GM13976 (cell line): ENCODE results near the gene GTF2F2.

ENCODE experiments used
- DNase-seq: peaks from one replicate; pipeline ENCODE4 v3.0.0; 2012; ENCODE audit warnings: low spot score
- in situ Hi-C: fragments of 300-500 bp; cut with MboI; formaldehyde crosslinking; loops from one replicate; pipeline ENCODE4 v1.12.0; 2022; ENCODE audit warnings: low sequenced_read_pairs, mixed read lengths, inconsistent platforms; ENCODE audit not compliant: unreplicated experiment
- TF ChIP-seq, protein P1 (sequence below): IDR thresholded peaks from 2 replicates; pipeline ENCODE4 v1.5.1; 2012; ENCODE audit warnings: borderline replicate concordance, mild to moderate bottlenecking; ENCODE audit not compliant: insufficient read depth; ENCODE audit errors: extremely low read depth, missing control alignments, control extremely low read depth

Gene GTF2F2

DNA sequence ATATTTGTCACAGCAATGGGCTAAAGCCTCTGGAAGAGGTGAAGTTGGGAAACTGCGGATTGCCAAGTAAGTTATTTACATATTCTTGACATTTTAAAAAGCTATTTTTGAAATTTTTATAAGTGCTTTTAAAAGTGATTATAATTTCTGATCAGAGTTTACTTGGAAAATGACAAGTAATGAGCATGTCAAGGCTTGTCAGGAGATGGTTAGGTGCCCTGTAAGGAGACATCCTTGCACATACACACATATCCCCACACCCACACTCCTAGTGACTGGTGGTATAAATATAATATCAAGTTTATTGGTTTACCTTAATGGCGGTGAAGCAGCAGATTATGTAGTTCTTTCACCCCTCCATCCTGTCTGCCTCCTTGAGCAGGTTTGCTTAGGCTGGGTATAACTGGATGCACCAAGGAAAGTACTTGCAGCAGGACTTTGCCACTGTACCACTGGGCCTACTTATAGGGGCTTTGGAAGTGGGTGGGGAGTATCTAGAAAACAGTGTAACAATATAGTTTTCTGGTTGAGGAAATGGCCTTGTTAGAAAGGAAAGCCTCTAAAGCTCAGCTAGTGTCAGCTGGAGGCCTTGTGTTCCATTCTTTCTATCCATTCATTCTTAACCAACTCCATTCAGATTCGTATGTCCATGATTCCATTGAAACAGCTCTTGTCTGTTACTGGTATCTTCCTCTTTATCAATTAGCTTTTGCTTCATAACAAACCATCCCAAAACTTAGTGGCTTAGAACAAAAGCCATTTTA is 16.6 kb downstream of the GTF2F2 start:
- in situ Hi-C loops = no loop called here
- no peak for DNase-seq
- TF ChIP-seq, protein P1, sequence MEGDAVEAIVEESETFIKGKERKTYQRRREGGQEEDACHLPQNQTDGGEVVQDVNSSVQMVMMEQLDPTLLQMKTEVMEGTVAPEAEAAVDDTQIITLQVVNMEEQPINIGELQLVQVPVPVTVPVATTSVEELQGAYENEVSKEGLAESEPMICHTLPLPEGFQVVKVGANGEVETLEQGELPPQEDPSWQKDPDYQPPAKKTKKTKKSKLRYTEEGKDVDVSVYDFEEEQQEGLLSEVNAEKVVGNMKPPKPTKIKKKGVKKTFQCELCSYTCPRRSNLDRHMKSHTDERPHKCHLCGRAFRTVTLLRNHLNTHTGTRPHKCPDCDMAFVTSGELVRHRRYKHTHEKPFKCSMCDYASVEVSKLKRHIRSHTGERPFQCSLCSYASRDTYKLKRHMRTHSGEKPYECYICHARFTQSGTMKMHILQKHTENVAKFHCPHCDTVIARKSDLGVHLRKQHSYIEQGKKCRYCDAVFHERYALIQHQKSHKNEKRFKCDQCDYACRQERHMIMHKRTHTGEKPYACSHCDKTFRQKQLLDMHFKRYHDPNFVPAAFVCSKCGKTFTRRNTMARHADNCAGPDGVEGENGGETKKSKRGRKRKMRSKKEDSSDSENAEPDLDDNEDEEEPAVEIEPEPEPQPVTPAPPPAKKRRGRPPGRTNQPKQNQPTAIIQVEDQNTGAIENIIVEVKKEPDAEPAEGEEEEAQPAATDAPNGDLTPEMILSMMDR = no peak

DNA sequence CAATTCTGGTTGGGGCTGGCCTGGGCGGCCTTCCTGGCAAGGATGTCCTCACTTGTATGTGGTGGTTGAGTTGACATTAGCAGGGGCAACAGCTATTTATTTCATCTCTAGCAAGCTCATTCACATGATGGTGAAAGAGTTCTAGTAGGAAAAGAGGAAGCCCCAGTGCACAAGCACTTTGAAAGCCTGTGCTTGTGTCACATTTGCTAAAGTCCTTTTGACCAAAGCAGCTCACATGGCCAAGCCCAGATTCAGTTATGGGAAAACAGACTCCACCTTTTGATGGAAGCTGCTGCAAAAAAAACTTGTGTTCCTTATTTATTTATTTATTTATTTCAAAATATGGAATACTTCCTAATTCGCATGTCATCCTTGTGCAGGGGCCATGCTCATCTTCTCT is 17.2 kb downstream of the GTF2F2 start:
- TF ChIP-seq, protein P1 = no peak
- in situ Hi-C loops = no loop called here
- no peak for DNase-seq

DNA sequence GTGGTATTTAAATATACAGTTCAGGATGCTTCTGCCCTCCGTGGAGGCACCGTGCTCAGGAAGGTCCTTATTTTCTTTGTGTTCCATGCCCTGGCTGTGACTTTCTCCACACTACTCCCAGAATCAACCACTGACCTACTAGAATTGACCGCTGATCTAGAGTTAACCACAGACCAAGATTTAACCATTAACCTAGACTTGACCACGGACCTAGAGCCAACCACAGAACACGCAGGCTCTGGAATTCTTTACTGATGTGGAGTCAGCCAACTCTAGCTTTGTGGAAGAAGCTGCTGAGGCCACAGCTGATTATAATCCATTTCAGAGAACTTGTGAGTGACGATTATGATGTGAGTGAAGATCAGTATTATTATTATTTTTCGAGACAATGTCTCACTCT is 18.0 kb downstream of the GTF2F2 start:
- TF ChIP-seq, protein P1 = no peak
- in situ Hi-C loops = no loop called here
- DNase-seq = no peak

DNA sequence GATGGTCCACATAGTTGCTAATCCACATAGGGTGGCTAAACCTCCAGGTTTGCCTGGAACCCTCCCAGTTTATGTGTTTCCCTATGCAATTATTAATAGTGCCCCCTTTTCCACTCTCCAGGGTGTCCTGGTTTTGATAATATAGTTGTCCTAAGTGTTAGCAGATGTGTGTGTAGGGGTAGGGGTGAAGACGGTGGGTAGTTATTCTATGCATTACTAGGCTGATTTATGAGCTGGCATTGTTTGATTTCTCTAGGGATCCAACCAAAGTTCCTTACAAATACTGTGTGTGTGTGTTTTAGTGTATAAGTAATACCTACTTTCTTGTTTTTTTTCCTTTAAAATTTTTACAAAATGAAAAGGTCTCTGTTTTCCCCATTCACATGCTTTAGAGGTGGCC is 21.1 kb downstream of the GTF2F2 start:
- TF ChIP-seq, protein P1 = no peak
- in situ Hi-C loops = no loop called here
- DNase-seq = no peak

DNA sequence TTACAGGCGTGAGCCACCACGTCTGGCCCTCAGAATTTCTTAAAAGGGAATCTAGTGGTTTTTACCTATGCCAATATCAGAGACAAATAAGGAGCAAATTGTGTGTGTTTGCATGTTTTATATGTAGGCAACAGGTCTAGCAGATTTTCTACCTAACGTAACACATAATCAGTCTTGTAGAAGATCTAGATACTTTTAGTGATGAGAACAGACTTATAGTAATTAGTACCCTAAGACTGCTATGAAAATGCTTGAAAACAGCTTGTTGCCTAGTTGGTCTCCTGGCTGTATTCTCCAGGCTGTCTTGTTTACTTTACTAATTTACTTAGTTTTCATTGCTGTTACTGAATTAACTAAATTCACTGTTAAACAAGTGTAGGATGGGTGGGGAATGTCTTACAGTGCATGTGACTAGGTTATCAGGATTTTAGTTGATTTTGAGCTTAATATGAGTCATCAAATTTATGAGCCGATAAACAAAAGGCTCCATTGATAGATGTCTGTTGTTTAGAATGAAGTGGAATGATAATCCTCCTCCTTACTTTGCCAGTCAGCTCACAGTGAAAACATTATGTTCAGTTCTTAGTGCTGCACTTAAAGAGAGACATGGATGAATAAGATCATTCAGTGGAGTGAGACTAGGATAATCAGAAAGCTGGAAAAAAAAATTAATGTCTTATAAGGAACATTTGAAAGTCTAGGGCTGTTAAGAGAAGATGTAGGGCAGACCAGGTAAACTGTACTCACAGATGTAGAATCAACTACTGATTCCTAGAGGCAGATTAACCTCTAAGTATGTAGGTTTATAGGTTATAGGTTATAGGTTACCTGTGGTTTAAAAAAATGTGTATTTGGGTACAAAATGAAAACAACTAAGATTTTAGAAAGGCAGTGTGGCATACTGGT is 22.4 kb downstream of the GTF2F2 start:
- in situ Hi-C loops = no loop called here
- TF ChIP-seq, protein P1 = no peak
- DNase-seq = no peak

DNA sequence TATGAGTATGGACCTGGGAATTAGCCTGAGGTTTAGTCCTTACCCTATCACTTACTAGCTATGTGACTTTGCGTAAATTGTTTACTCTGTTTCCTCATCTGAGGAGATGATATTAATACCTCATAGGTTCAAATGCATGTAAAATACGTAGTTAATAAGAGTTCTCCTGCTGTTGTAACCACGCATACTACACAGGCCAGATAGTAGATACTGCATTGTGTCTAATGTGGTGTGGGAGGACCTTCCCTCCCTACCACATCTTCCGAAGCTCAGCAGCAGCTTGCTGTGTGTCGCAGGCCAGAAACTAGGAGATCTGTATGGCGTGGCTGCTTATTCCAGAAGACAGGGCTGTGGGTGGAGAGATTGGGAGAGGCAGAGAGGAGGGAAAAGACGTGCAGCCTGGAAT is 23.0 kb downstream of the GTF2F2 start:
- TF ChIP-seq, protein P1 = no peak
- in situ Hi-C loops = no loop called here
- DNase-seq = no peak
